NCI-H146 treated with DMSO at 0.1 percent for 48 hours (cell line): ENCODE data around the gene CAPRIN2.

Experiments
- DNase-seq: peaks from one replicate; lab custom pipeline; 2025; ENCODE audit not compliant: unreplicated experiment; lab: John Stamatoyannopoulos, UW

CAPRIN2 gene

GRCh38 chr12:30701056-30701455 is 53.7 kb downstream of the CAPRIN2 start:
- no peak for DNase-seq

- no peak for DNase-seq
These were observed 54.4 kb downstream of the CAPRIN2 start for GRCh38 chr12:30700216-30700900.

GRCh38 chr12:30698346-30698745 is 56.4 kb downstream of the CAPRIN2 start:
- DNase-seq: no peak

GRCh38 chr12:30696943-30697342 is 57.8 kb downstream of the CAPRIN2 start:
- no peak for DNase-seq

- no peak for DNase-seq
These were observed 58.3 kb downstream of the CAPRIN2 start for GRCh38 chr12:30696486-30696885.

DNA sequence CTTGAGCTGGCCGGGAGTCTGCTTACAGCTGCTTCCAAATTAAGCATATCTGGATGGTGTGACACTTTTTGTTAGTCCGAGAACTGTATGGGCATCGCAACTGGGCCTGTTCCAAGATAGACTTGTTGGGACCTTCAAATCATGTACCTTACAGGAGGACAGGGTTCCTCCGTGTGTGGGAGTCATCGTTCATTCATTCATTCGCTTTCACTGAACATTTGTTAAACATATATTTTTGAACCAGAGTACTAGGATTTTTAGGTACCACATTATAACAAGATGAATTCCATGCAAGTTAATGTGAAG is 58.7 kb downstream of the CAPRIN2 start:
- DNase-seq: no peak

GRCh38 chr12:30695199-30696102 is 59.3 kb downstream of the CAPRIN2 start, which contains the start of gene IPO8:
Gene IPO8 (minus strand): TSS chr12:30695869. CDS start chr12:30695647, 222 bp downstream.
- peak; percentile 93 for DNase-seq

- peak; percentile 51 for DNase-seq
These were observed 60.1 kb downstream of the CAPRIN2 start for GRCh38 chr12:30694412-30695198.

DNA sequence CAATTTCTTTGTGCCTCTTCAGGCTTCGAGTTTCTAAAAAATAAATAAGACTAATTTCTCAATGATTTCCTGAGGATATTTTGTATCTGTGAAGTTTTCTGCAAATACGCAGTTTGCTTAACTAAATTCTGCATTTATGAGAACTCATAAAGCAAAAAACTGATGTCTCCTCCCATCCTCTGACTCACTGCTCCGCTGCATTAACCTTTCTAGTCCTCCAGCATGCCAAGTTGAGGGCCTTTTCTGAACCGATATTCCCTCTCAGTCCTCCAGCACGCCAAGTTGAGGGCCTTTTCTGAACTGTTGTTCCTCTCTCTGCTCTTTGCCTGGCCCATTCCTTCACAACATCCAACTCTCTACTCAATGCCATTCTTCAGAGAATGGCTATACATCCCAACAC is 62.3 kb downstream of the CAPRIN2 start:
- DNase-seq: no peak

DNA sequence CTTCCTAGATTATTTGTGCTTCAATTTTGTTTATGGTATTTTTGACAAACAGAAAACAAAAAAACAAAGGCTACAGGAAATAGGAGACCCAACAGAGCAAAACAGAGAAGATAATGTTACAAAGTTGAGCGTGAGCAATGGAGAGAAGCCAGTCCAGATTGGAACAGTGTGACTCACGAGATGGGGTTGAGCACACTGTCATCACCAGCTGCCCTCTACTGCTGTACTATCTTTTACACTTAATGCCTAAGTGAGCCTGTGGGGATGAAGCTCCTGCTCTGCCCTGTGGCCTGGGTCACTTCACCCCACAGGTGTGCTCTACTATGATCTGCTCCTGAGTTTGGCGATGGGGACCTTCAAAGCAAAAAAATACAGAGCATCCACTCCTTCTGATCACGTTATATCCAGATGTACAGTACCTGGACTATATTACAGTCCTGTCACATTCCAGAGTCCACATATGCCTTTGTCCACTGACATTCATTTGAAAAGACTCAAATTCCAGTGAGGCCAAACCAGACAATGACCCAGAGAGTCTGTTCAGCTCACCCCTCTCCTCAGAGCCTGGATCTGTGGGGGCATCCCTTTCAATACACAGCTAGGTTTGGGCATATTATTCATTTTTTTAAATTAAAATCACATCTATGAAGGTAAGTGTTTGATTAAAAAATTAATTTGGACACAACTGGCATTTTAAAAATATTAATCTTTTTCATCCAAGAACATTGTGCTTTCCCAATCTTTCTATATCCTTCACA is 63.5 kb downstream of the CAPRIN2 start:
- no peak for DNase-seq

- DNase-seq: no peak
These were observed 67.3 kb downstream of the CAPRIN2 start for GRCh38 chr12:30687265-30687986.

DNA sequence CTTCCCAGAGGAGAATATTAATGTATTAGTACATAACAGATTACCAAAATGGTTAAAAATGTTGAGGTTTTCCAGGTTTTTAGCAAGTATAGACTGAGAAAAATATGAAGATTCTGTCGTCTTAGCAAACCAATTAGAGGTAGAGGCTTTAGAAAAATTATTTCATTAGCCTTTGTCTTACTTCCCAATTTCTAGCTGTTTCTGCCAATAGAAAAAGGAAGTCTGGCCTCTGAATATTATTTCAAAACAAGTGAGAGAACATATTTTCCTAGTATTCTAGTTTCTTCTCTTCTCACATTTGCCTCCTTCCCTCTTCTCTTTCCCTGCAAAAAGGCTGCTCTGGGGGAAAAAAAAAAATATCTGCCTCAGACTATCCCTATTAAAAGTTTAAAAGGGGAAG is 75.5 kb downstream of the CAPRIN2 start:
- no peak for DNase-seq

GRCh38 chr12:30678221-30678620 is 76.5 kb downstream of the CAPRIN2 start:
- no peak for DNase-seq

DNA sequence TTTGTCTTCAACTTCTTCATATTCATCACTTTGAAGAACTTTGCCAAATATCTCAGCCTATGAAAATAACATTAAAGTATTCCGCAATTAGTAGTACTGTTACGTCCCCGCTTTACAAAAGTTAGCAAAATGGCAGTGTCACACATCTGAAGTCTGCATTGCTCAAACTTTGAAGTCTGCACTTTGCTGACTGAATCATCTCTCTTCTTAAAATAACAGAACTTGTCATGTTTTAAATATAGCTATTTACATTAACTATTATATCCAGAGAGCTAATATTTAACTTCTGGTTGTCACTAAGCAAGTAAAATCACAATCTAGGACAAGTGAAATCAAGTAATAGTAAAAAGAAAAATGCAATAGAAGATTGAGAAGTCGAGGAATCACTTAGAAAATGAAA is 93.5 kb downstream of the CAPRIN2 start:
- DNase-seq: no peak
